Osteocyte (in vitro differentiated cells): ENCODE results near the gene CFAP53. TPM values are rescaled to one million over a fixed set of nuclear protein-coding genes. Genes with fewer than 3 reads are reported as not detected.

Source experiments
- DNase-seq: peaks from one replicate; pipeline ENCODE4 v3.0.0; 2021; ENCODE audit warnings: mixed read lengths; ENCODE audit not compliant: unreplicated experiment; ENCODE audit errors: extremely low spot score
- H3K27ac Mint-ChIP-seq: one replicate; pipeline ENCODE4 v1.8.0; 2021; ENCODE audit warnings: mild to moderate bottlenecking, mixed read lengths; ENCODE audit not compliant: unreplicated experiment
- H3K27me3 Mint-ChIP-seq: one replicate; pipeline ENCODE4 v1.8.0; 2021; ENCODE audit warnings: mixed read lengths; ENCODE audit not compliant: unreplicated experiment
- H3K36me3 Mint-ChIP-seq: one replicate; pipeline ENCODE4 v1.8.0; 2021; ENCODE audit warnings: mixed read lengths; ENCODE audit not compliant: unreplicated experiment
- H3K4me1 Mint-ChIP-seq: one replicate; pipeline ENCODE4 v1.8.0; 2021; ENCODE audit warnings: mixed read lengths; ENCODE audit not compliant: unreplicated experiment
- H3K4me3 Mint-ChIP-seq: one replicate; pipeline ENCODE4 v1.8.0; 2021; ENCODE audit warnings: mild to moderate bottlenecking, moderate library complexity, mixed read lengths; ENCODE audit not compliant: unreplicated experiment
- H3K9me3 Mint-ChIP-seq: one replicate; pipeline ENCODE4 v1.8.0; 2021; ENCODE audit warnings: mixed read lengths; ENCODE audit not compliant: unreplicated experiment
- CTCF ChIP-seq: fragments of 200-600 bp; sonication (generic); IDR thresholded peaks from 2 replicates; pipeline ENCODE4 v1.5.0; 2021; ENCODE audit warnings: antibody characterized with exemption, mild to moderate bottlenecking, moderate library complexity
- total RNA-seq: library from RNA; stranded (reverse); gene quantifications from 2 replicates; pipeline ENCODE4 v1.2.1, GENCODE V29; 2021

Gene CFAP53
- total RNA-seq, 1 donor from 2014 or later: 0.78 TPM

- Mint-ChIP-seq H3K4me3 (peak overlapping the region; percentile 15), H3K36me3 (no peaks in the 10 kb centered on the region), H3K4me1 (peaks cover 4% of the 10 kb centered on the region), H3K27ac (no peak overlapping the region), H3K27me3 (peaks cover 71% of the 10 kb centered on the region), H3K9me3 (peaks cover 5% of the 10 kb centered on the region)
- no peak for TF ChIP-seq CTCF
- no peak for DNase-seq
These were observed 72.3 kb downstream of the CFAP53 start for GRCh38 chr18:50193796-50194630.

- H3K9me3 Mint-ChIP-seq: peaks cover 5% of the 10 kb centered on the region
- no peak for TF ChIP-seq CTCF
- H3K36me3 Mint-ChIP-seq: no peaks in the 10 kb centered on the region
- DNase-seq: no peak
- peaks cover 72% of the 10 kb centered on the region for H3K27me3 Mint-ChIP-seq
- no peak overlapping the region for H3K27ac Mint-ChIP-seq
- peaks cover 4% of the 10 kb centered on the region for H3K4me1 Mint-ChIP-seq
- peak overlapping the region; percentile 15 for H3K4me3 Mint-ChIP-seq
These were observed 73.1 kb downstream of the CFAP53 start for GRCh38 chr18:50192995-50193795.

GRCh38 chr18:50190926-50191325 lies 75.4 kb downstream of the CFAP53 start:
- H3K27me3 Mint-ChIP-seq: peaks cover 64% of the 10 kb centered on the region
- H3K4me3 Mint-ChIP-seq: no peak overlapping the region
- no peak overlapping the region for H3K27ac Mint-ChIP-seq
- TF ChIP-seq CTCF: no peak
- H3K4me1 Mint-ChIP-seq: peaks cover 4% of the 10 kb centered on the region
- H3K9me3 Mint-ChIP-seq: no peaks in the 10 kb centered on the region
- no peak for DNase-seq
- H3K36me3 Mint-ChIP-seq: no peaks in the 10 kb centered on the region

- TF ChIP-seq CTCF: no peak
- no peaks in the 10 kb centered on the region for H3K9me3 Mint-ChIP-seq
- DNase-seq: no peak
- peaks cover 4% of the 10 kb centered on the region for H3K4me1 Mint-ChIP-seq
- no peak overlapping the region for H3K4me3 Mint-ChIP-seq
- H3K36me3 Mint-ChIP-seq: no peaks in the 10 kb centered on the region
- H3K27ac Mint-ChIP-seq: no peak overlapping the region
- H3K27me3 Mint-ChIP-seq: peaks cover 57% of the 10 kb centered on the region
These were observed 76.1 kb downstream of the CFAP53 start for GRCh38 chr18:50190236-50190635.

- H3K4me1 Mint-ChIP-seq: peaks cover 4% of the 10 kb centered on the region
- H3K4me3 Mint-ChIP-seq: no peak overlapping the region
- no peak for DNase-seq
- H3K9me3 Mint-ChIP-seq: no peaks in the 10 kb centered on the region
- H3K27ac Mint-ChIP-seq: no peak overlapping the region
- peaks cover 55% of the 10 kb centered on the region for H3K27me3 Mint-ChIP-seq
- no peak for TF ChIP-seq CTCF
- H3K36me3 Mint-ChIP-seq: no peaks in the 10 kb centered on the region
These were observed 77.1 kb downstream of the CFAP53 start for GRCh38 chr18:50189160-50189559.
